HG02840 (cell line): ENCODE data around the gene PADI4.
"Not testable (repeated sequence)": the region's sequence is repeated elsewhere in the genome, so short reads cannot be mapped to it uniquely, and the experiment has no call there.

Source experiments
- ATAC-seq: cut with Tn5 transposase; IDR thresholded peaks from one replicate; pipeline ENCODE4 v1.9.1; 2021; ENCODE audit warnings: mild to moderate bottlenecking, moderate library complexity, moderate number of reproducible peaks; ENCODE audit not compliant: unreplicated experiment, low FRiP score

Gene PADI4

DNA sequence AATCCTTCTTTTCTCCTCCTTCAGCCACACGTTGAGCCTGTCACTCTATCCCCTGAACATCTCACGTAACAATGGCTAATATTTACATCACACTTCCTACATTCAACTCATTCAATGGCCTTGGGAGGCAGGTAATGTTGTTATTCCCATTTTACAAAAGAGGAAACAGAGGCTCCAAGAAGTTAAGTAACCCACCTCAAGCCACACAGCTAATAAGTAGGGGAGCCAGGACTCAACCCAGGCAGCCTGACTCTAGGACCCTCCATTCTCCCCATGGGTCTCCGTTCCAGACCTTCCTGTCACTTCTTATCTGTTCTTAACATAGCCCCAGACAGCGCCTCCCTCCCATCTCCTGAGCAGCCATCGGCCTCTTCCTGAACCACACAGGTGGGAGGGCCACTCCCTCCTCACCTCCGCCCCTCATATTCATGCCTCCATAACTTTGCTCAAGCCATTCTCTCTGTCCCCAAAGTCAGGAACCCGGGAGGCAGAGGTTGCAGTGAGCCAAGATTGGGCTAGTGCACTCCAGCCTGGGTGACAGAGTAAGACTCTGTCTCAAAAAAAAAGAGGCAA lies 2.2 kb downstream of the PADI4 start:
- no peak for ATAC-seq

DNA sequence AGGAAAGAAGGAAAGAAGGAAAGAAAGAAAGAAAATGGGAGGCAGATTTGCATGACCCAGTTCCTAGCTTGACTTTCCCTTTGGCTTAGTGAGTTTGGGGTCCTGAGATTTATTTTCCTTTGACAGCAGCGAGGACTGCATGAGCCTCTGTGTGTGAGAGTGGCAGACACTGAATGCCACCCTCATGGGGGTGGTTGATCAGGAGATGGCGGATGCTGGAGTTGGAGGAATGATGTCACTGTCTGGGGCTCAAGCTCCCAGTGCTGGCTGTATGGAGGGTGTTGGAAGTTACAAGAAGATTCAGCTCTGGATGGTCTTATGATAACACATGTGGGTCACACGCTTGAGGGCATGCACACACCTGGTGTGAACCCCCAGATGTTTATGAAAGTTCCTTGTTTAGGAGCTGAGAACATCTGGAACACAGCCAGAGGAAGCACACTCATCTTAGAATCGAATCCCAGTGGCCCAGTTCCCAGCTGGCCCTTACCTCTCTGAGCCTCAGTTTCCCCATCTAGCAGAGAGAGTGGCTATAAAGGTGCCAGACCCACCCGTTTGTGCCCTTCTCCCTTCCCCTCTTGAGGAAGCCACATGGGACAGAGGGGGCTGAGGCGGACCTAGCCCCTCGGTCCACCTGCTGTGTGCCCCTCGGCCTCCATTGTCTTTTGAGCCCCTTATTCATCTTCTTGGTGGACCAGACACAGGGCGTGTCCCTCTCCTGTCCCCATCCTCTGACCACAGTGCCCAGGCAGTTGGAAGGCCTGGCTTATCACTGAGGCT lies 5.7 kb downstream of the PADI4 start:
- ATAC-seq, result no peak

DNA sequence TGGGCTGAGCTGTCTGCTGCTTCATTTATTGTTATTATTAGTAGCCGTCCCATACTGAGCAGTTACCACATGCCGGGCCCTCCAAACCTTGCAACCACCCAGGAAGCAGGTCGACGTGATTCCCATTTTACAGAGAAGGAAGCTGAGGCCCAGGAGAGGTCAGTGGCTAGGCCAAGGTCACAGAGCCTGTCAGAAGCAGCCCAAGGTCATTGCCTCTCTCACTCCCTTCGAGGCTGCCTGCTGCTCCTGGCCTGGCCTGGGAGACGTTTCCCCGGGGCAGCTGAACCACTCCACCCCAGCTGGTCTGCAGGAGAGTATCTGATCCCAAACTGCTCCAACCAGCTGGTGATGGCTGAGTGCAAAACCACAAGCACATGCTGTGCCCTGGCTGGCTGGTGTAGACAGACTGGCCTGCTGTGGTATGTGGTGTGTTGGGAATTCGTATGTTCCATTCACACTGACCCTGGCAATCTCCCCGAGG lies 6.5 kb downstream of the PADI4 start:
- no peak for ATAC-seq

DNA sequence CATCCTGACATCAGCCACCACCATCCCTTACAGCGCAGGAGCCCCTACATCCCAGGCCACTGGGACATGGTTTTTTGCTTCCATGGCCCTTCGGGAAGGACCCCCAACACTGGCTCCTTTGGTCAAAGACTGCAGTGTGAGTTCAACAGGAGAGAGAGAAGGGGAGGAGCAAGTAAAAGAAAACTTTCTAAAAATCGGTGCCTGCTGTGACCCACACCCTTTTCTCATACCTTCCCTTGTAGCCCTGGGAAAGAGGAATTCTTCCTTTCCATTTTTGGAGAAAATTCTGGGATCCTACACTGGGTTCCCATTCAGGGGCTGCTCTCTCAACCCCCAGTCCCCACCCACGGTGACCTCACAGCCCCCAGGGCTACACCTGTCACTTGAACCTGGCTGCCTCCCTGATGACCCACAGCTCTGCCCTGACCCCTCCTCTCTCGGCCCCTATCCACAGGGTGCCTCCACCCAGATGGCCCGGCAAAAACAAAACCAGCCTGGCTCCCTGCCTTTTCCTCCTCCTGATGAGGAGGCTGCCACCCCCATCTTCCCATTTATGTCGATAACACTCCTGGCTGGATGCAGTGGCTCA lies 7.6 kb downstream of the PADI4 start:
- ATAC-seq, result no peak

DNA sequence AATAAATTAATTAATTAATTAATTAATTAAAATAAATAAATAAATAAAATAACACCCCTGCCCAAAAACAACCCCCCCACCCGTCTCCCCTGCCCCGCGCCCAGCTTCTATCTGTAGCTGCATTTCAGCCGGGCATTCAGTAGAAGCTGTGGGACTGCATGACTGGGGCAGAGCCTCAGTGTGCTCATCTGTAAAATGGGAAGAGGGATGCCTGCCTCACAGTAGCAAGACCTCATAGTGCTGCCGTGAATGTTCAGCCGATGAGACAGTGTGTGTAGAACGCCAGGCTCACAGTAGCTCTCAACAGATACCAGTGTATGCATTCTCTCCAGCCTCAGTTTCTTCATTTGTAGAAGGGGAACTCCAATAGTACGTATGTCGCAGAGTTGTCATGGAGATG lies 8.7 kb downstream of the PADI4 start:
- no peak for ATAC-seq

DNA sequence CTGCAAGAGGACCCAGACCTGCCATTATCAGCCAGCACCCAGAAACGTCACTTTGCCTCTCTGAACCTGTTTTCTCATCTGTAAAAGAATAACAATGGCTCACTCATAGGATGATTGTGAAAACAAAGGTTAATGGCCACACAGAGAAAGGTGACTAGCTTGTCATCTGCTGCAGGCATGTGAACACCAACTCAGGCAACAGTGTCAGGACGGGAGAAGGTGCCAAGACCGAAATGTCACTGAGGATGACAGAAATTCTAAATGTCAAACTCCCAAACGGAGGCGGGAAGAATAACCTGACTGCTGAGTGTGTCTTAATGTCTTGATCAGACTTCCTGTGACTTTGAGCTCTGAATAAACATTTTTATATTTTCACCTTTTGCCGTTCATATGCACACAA lies 10.3 kb downstream of the PADI4 start:
- ATAC-seq, result no peak

DNA sequence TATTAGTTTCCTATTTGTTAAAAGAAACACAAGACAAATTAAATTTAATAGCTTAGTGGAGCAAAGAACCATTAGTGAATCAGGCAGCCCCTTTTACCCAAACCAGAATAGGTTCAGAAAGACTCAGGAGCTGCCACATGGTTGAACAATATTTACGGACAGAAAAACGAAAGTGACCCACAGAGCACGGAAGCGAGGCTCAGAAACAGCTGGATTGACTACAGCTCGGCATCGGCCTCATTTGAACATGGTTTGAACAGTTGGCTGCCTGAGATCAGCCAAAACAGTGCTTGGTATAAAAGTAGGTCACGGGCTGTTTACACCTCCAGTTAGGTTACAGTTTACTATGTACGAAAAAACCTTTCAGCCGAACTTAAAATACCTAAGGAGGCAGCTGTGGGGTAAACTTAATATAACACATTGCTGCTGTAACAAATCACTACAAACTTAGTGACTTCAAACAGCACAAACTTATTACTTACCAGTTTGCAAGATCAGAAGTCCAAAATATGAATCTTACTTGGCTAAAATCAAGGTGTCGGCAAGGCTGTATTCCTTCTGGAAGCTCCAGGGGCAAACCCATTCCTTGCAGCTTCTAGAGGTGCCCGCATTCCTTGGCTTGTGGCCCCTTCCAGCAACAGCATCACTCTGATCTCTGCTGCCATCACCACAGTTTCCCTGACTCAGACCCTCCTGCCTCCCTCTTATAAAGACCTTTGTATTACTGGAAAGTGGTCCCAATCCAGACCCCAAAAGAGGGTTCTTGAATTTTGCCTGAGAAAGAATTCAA lies 11.8 kb downstream of the PADI4 start:
- no peak for ATAC-seq

DNA sequence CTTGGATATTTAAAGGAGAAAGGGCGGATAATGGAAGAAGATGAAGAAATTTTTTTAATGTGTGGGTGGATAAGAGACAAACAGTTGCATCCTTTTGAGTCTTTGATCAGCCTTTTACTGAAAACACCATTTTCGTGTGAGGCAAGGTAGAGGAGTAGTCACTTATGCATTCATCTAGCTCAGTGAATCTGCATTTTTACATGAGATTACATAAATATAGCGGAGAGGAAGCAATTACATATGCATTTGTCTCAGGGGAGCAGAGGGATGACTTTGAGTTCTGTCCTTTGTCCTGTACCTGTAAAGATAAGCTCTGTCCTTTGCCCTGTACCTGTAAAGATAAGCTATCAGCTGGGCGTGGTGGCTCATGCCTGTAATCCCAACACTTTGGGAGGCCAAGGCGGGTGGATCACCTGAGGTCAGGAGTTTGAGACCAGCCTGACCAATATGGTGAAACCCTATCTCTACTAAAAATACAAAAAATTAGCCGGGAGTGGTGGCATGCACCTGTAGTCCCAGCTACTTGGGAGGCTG lies 13.9 kb downstream of the PADI4 start:
- ATAC-seq, result not testable (repeated sequence)

DNA sequence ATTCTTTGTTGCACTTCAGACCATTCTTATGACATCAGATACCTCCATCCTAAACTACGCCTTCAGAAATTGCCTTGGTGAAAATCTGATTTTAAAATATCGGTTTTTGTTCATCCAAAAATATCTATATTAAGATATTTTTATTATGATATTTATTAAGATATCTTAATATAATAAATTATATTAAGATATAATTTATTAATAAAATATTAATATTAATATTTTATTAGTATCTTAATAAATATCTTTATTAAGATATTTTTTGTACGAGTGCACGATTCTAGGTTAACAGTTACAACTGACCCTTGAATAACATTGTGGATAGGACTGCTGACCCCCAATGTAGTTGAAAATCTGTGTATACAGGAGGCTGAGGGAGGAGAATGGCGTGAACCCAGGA lies 20.9 kb downstream of the PADI4 start:
- ATAC-seq, result no peak

DNA sequence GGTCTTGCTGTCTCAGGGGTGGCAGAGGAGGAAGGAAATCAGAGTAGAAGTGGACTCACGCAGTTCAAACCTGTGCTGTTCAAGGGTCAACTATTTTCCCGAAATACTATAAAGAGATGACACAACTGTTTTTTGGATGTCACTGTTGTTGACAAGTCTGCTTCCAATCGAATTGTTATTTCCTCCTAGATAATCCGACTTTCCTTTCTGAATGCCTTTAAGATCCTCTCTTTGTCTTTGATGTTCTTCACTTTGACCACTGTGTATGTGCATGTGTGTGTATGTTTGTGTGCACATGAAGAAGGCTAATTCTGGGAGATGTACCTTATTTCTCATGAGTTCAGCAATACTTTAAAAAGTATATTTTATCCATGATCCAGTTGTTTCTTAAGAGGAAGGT lies 21.6 kb downstream of the PADI4 start:
- no peak for ATAC-seq

DNA sequence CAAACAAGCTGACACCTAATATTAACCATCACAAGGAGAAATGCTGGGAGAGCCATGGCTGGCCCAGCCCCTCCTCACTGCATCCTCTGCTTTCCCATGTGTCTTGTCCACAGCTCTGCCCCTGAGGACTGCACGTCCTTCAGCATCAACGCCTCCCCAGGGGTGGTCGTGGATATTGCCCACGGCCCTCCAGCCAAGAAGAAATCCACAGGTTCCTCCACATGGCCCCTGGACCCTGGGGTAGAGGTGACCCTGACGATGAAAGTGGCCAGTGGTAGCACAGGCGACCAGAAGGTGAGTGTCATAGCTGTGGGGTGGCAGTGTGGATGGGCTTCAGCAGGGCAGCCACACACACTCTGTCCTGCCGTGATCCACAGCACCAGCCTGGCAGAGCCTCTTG lies 22.9 kb downstream of the PADI4 start:
- no peak for ATAC-seq

DNA sequence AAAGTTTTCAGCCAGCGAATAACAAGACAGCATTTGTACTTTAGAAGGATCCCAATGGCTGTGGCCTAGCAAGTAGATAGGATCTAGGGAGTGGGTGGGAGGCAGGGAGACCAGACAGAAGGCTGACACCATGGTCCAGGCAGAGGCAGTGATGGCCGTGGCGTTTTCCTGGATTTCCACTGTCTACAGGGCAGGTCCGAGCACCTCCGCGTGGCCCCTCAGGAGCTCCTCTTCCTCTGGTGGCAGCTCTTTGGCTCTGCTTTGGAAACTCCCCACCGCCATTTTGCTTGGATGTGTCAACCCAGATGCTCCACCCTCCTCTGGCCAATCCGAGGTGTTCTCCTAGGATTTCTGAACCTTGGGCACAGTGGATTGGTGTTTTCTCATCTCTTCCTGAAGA lies 25.1 kb downstream of the PADI4 start:
- no peak for ATAC-seq

DNA sequence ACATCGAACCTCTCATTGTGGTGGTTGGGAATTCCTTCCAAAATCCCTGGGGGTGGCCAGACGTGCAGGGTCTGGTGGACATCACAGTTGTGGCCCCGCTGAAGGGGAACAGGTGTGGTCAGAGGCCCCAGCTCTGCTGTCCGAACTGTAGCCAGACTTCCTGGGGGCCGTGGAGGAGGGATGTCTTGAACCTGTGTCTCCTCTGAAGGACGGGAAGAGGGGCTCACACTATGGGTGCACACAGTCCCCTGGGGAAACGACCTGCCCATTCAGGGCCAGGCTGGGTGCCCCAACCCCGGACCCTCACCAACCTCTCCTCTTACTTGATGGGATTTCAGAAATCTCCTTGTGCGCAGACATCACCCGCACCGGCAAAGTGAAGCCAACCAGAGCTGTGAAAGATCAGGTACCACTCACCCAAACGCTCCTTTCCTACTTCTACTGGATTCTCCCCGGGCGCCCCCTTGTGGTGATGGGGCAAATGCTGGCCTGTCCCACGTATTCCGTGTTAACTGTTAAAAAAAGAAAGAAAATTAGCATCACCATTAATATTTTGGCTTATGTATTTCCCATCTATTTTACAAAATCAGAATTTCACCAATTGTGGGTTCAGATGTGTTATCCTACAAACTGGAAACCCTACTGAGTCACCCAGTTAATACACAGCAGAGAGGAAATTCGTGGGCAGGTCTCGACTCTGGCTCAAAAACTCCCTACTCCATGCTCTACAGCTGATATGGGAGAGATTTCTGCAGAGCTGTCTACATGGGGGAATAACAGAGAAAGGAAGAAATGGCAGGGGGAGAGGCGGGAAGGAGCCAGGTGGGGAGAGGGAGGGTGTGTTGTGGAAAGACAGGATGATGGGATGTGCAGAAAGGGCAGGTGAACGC lies 28.1 kb downstream of the PADI4 start:
- ATAC-seq, result no peak

DNA sequence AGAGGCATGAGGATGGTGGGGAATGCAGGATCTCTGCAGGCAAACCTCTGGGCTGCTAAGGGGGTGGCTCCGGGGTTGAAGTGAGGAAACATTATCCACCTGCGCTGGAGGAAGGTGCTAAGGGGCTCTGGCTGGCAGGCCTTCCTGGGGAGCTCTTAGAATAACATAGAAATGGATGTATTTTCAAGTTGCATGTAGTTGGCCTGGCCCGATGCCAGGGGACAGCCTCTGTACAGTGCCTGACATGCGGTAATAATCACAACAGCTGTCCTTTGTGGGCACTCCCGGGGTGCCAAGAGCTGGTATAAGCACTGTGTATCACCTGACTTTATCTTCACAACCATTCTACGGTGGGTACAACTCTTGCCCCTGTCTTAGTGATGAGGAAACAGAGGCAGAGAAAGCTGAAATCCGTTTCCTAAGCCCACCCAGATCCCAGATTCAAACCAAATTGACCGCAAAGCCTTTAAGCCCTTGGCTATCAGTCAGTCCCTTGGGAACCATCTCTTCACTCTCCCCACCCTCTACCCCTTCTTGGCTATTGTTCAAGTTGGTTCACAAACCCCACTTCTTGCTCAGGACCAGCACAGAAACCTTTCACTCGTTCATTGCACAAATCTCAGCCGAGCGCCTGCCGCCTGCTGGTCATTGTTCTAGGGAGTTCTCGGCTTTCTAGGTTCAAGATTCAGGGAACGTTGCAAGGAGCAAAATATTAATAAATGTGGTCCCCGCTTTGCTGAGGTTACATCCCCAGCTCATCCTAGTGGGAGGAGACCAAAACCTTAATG lies 30.9 kb downstream of the PADI4 start:
- no peak for ATAC-seq

DNA sequence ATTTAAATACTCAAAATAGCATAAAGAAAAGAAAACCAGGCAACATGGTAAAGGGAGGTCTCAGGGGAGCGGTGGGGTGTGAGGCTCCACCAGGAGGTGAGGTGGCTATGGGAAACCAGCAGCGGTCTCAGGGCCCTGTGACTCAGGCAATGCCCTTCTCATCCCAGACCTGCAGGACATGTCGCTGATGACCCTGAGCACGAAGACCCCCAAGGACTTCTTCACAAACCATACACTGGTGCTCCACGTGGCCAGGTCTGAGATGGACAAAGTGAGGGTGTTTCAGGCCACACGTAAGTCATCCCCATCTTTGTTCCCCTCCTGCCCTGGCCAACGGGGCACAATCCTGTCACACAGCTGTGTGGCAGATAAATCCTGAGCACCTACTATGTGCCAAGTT lies 31.5 kb downstream of the PADI4 start:
- ATAC-seq, result no peak

DNA sequence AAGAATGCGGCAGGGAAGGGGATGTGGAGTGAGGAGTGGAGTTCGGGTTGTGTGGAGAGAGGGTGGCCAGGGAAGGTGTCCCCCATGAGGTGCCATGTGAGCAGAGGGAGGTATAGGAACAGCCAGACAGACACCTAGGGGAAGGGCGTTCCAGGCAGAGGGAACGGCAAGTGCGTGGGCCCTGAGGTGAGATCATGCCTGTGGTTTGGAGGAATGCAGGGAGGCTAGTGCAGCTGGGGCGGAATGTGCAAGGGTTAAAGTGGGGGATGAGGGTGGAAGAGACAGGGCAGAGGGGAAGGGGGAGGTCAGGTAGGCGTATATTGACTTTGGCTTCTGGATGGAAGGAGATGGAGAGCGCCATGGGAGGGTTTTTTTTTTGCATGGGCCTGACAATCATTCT lies 32.4 kb downstream of the PADI4 start:
- no peak for ATAC-seq

DNA sequence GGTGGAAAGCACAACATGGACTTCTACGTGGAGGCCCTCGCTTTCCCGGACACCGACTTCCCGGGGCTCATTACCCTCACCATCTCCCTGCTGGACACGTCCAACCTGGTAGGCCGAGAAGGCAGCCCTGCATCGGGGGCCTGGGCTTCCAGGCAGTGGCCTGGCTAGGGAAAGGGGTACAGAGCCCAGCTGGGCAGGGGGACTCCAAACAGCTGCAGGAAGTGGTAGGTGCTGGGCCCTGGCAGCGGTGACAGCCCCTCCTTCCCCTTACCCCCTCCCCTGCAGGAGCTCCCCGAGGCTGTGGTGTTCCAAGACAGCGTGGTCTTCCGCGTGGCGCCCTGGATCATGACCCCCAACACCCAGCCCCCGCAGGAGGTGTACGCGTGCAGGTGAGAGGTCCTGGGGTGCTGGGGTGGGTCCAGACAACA lies 34.0 kb downstream of the PADI4 start:
- ATAC-seq, result no peak

DNA sequence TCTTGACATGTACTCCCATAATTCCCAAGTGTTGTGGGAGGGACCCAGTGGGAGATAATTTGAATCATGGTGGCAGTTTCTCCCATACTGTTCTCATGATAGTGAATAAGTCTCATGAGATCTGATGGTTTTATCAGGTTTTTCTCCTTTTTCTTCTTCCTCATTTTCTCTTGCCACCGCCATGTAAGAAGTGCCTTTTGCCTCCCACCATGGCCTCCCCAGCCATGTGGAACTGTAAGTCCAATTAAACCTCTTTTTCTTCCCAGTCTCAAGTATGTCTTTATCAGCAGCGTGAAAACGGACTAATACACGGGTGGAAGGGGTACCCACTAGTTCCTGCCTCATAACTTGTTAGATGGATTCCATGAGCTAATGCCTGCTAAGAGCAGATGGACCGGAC lies 37.5 kb downstream of the PADI4 start:
- ATAC-seq, result not testable (repeated sequence)
